Body of pancreas (tissue), 4 donors: Measurements from ENCODE around the gene RBM43.

Experiments
- POLR2A ChIP-seq, 3 donors: fragments of 450-650 bp; IDR thresholded peaks; one replicate each; pipeline ENCODE4 v1.6.1; 2016; ENCODE audit warnings: antibody characterized with exemption in 3 of 3, mild to moderate bottlenecking in 2 of 3
- TF ChIP-seq, protein P1 (sequence below), 7 experiments: fragments of 450-650 bp in 4 of 7; fragments of 200-600 bp in 3 of 7; sonication (generic) in 3 of 7; IDR thresholded peaks; one replicate each; pipeline ENCODE4 v1.5.1; 2016 to 2019; ENCODE audit warnings: antibody characterized with exemption in 7 of 7

DNA sequence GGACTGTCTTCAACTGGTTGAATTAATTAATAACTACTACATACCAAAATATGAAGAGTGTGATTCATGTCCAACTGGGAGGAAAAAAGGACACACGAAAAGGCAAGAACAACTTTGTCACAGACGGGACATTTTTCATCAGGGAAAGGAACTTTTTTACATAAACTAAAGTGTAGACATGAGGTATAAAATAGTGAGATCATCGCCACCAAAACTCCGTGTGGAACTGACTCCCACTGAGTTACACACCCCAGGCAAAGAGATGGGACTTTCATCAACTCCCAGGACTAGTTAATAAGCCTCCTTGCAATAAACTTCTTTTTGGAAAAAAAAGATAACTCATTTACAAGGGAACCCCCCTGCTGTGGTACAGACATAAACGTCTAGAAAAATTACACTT lies 40.7 kb upstream of the RBM43 start:
- no peak for TF ChIP-seq POLR2A (IDR thresholded peaks at IDR 0.05)
- TF ChIP-seq, protein P1, sequence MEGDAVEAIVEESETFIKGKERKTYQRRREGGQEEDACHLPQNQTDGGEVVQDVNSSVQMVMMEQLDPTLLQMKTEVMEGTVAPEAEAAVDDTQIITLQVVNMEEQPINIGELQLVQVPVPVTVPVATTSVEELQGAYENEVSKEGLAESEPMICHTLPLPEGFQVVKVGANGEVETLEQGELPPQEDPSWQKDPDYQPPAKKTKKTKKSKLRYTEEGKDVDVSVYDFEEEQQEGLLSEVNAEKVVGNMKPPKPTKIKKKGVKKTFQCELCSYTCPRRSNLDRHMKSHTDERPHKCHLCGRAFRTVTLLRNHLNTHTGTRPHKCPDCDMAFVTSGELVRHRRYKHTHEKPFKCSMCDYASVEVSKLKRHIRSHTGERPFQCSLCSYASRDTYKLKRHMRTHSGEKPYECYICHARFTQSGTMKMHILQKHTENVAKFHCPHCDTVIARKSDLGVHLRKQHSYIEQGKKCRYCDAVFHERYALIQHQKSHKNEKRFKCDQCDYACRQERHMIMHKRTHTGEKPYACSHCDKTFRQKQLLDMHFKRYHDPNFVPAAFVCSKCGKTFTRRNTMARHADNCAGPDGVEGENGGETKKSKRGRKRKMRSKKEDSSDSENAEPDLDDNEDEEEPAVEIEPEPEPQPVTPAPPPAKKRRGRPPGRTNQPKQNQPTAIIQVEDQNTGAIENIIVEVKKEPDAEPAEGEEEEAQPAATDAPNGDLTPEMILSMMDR (IDR thresholded peaks at IDR 0.05), result no peak
